NT2/D1 (cell line): Measurements from ENCODE around the gene CARD11.

Source experiments
- SUZ12 ChIP-seq: IDR thresholded peaks from 2 replicates; pipeline ENCODE4 v1.6.1; 2011; ENCODE audit not compliant: insufficient read length, insufficient read depth; ENCODE audit errors: extremely low read depth
- YY1 ChIP-seq: IDR thresholded peaks from 2 replicates; pipeline ENCODE4 v1.6.1; 2011; ENCODE audit not compliant: insufficient read length, insufficient read depth
- ZNF274 ChIP-seq: IDR thresholded peaks from 2 replicates; pipeline ENCODE4 v1.6.1; 2011; ENCODE audit warnings: mild to moderate bottlenecking, low read depth, low read length

GRCh38 chr7:2970307-2970664, 73.4 kb downstream of the CARD11 start:
- TF ChIP-seq SUZ12 (no peak), YY1 (no peak), ZNF274 (no peak)
